Lower leg skin (tissue), 4 donors: Measurements from ENCODE around the gene CHGA. TPM values are rescaled to one million over a fixed set of nuclear protein-coding genes. Genes with fewer than 3 reads are reported as not detected.

Source experiments
- DNase-seq, 2 donors: peaks; one replicate each; pipeline ENCODE4 v3.0.0-alpha.2; 2019; ENCODE audit warnings: low spot score in 2 of 2
- H3K4me3 ChIP-seq: fragments of 200-600 bp; sonication (generic); 2 replicates; pipeline ENCODE4 v1.5.1; 2017; ENCODE audit warnings: mild to moderate bottlenecking, low read depth; ENCODE audit not compliant: poor library complexity, severe bottlenecking
- POLR2A ChIP-seq, 2 donors: fragments of 450-650 bp; IDR thresholded peaks; one replicate each; pipeline ENCODE4 v1.6.1; 2016 to 2017; ENCODE audit warnings: antibody characterized with exemption in 2 of 2, mild to moderate bottlenecking in 1 of 2, moderate library complexity in 1 of 2
- WGBS, 2 donors: methylation state at CpG; one replicate each; pipeline ENCODE4 v1.1.5; 2018; 5-methylcytosine and 5-hydroxymethylcytosine counted together
- intact Hi-C: fragments of 100-400 bp; cut with DNase I; formaldehyde crosslinking; loops from one replicate; pipeline ENCODE4 v1.15.0; 2023; ENCODE audit warnings: low total_unique reads
- total RNA-seq, 4 donors: library from RNA; depleted of rRNA; stranded (reverse); fragments of >200 nt; gene quantifications; one replicate each; pipeline ENCODE4 v1.1.0, GENCODE V29; 2016
- TF ChIP-seq, protein P1 (sequence below), 3 donors: fragments of 450-650 bp; IDR thresholded peaks; one replicate each; pipeline ENCODE4 v1.5.1; 2016; ENCODE audit warnings: antibody characterized with exemption in 3 of 3, mild to moderate bottlenecking in 3 of 3, moderate library complexity in 2 of 3

Gene CHGA
- total RNA-seq, 4 donors from 2014 or later = 0.17 to 1.6 (median 1.5) TPM; not detected in 1

DNA sequence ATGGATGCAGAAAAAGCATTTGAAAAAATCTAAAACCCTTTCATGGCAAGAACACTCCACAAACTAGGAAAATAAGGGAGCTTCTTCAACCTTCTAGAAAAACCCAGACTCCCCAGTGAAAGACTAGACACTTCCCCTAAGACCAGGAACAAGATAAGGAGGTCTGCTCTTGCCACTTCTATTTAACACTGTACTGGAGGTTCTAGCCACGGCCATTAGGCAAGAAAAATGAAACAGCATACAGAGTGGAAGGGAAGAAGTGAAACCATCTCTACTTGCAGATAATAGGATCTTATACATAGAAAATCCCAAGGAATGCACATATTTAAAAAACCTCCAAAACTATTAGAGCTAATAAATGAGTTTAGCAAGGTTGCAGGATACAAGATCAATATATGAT lies 42.3 kb downstream of the CHGA start:
- 90 to 93% methylated on average over 1 of the region's 1 CpG for WGBS, 2 donors
- intact Hi-C loops = no loop called here
- H3K4me3 ChIP-seq = no peak overlapping the region
- no peak for DNase-seq
- TF ChIP-seq, protein P1, sequence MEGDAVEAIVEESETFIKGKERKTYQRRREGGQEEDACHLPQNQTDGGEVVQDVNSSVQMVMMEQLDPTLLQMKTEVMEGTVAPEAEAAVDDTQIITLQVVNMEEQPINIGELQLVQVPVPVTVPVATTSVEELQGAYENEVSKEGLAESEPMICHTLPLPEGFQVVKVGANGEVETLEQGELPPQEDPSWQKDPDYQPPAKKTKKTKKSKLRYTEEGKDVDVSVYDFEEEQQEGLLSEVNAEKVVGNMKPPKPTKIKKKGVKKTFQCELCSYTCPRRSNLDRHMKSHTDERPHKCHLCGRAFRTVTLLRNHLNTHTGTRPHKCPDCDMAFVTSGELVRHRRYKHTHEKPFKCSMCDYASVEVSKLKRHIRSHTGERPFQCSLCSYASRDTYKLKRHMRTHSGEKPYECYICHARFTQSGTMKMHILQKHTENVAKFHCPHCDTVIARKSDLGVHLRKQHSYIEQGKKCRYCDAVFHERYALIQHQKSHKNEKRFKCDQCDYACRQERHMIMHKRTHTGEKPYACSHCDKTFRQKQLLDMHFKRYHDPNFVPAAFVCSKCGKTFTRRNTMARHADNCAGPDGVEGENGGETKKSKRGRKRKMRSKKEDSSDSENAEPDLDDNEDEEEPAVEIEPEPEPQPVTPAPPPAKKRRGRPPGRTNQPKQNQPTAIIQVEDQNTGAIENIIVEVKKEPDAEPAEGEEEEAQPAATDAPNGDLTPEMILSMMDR (IDR thresholded peaks at IDR 0.05) = no peak
- TF ChIP-seq POLR2A (IDR thresholded peaks at IDR 0.05) = no peak

DNA sequence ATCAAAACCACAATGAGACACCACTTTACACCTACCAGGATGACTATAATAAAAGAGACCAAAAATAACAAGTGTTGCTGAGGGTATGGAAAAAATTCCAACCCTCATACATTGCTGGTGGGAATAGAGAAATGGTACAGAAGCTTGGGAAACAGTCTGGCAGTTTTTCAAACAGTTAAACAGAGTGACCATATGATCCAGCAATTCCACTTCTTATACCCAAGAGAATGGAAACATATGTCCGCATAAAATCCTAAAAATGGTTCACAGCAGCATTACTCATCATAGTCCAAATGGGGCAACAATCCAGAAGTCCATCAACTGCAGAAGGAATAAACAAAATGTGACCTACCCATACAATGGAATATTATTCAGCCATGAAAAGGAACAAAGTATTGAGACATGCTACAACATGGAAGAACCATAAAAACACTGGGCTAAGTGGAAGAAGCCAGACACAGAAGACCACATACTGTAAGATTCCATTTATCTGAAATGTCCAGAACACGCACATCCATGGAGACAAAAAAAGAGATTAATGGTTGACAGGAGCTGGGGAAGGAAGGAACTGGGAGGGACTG lies 44.5 kb downstream of the CHGA start:
- no peak overlapping the region for H3K4me3 ChIP-seq
- TF ChIP-seq, protein P1 (IDR thresholded peaks at IDR 0.05) = no peak
- no peak for TF ChIP-seq POLR2A (IDR thresholded peaks at IDR 0.05)
- 89 to 90% methylated on average over 2 of the region's 2 CpGs for WGBS, 2 donors
- DNase-seq = no peak
- intact Hi-C loops = no loop called here

DNA sequence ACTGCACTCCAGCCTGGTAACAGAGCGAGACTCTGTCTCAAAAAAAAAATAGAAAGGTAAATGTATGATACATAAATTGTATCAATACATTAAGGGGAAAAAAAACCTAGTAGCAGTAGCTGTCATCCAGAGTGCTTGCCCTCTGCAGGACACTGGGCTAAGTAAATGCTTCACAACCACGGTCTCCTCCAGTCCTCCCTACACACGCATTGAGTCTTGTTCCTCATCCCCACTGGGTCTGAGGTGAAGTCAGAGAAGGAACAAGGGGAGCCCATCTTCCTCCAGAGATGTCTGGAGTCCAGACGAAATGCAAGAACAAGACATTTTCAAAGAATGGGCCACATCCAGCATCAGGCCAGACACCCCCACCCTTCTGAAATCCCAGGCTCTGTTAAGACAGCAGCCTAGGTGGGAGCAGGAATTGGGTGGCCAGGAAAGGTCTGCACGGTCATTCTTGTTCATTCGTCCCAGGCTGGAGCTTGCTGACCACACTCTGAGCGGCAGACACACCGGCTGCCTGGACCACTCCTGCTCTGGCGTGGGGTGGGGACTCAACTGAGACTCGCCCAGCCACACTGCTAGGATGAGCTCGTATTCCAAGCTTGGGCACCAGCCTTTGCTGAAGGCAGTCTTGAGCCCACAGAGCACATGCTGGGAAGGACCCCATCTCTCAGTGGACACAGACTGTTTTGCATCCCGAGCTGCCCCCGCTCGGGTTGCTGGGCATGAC lies 45.5 kb downstream of the CHGA start:
- H3K4me3 ChIP-seq = no peak overlapping the region
- intact Hi-C loops = no loop called here
- DNase-seq = no peak
- 91 to 94% methylated on average over 12 to 14 of the region's 14 CpGs for WGBS, 2 donors
- TF ChIP-seq, protein P1 (IDR thresholded peaks at IDR 0.05) = no peak
- TF ChIP-seq POLR2A (IDR thresholded peaks at IDR 0.05) = no peak

DNA sequence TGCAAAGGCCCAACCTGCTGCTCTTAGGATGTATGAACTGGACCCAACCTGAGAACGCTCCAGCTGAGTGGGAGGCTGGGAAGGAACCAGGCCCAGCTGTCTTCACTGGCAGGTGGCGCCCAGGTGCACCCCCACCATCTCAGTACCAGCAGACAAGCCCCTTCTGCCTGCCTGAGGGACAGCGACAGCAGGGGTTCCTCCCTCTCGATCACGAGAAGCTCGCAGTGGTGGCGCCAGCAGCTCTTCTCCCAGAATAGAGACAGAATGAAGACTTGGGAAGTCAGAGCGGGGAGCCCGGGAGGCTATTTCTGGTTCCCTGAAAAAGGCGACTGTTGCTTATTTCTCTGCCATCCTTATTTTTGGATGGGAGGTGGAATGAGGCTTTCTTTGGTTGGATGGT lies 46.5 kb downstream of the CHGA start:
- 95 to 96% methylated on average over 10 of the region's 10 CpGs for WGBS, 2 donors
- H3K4me3 ChIP-seq = no peak overlapping the region
- no peak for DNase-seq
- TF ChIP-seq, protein P1 (IDR thresholded peaks at IDR 0.05) = no peak
- TF ChIP-seq POLR2A (IDR thresholded peaks at IDR 0.05) = no peak
- intact Hi-C loops = no loop called here

DNA sequence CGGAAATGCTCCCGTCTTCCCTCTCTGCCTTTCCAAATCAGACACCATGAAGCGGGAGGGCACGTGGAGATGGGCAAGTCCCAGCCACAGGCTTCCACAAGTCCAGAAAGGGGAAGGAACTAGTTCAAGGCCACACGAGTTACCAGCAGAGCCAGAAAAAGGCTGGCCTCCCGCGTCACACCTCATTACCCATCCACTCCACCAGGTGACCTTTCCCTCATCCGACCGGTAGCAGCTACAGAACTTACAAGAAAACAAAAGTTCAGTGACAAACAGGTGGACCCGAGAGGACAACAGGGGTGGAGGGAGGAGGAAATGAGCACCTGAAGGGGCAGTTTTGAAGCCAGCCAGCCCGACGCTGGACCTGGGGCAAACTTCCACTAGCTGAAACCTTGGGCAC lies 46.9 kb downstream of the CHGA start:
- TF ChIP-seq POLR2A (IDR thresholded peaks at IDR 0.05) = no peak
- TF ChIP-seq, protein P1 (IDR thresholded peaks at IDR 0.05) = no peak
- intact Hi-C loops = no loop called here
- 87 to 88% methylated on average over 12 of the region's 12 CpGs for WGBS, 2 donors
- DNase-seq = no peak
- H3K4me3 ChIP-seq = no peak overlapping the region
